Testis (tissue), 3 donors: ENCODE results near the gene MLLT6. TPM values are rescaled to one million over a fixed set of nuclear protein-coding genes. Genes with fewer than 3 reads are reported as not detected.

Experiments used
- DNase-seq: peaks from one replicate; pipeline ENCODE4 v3.0.0-alpha.2; 2019
- H3K27ac ChIP-seq, 2 donors: fragments of 200-600 bp; sonication (generic); one replicate each; pipeline ENCODE4 v1.5.1; 2019
- H3K27me3 ChIP-seq: fragments of 200-600 bp; sonication (generic); one replicate; pipeline ENCODE4 v1.5.1; 2019
- H3K36me3 ChIP-seq: fragments of 200-600 bp; sonication (generic); one replicate; pipeline ENCODE4 v1.5.1; 2017; ENCODE audit warnings: low read depth; ENCODE audit errors: missing control alignments
- H3K4me1 ChIP-seq: fragments of 200-600 bp; sonication (generic); one replicate; pipeline ENCODE4 v1.5.1; 2019
- H3K4me3 ChIP-seq, 2 donors: fragments of 200-600 bp; sonication (generic); one replicate each; pipeline ENCODE4 v1.5.1; 2017 to 2019
- H3K9me3 ChIP-seq: fragments of 200-600 bp; sonication (generic); one replicate; pipeline ENCODE4 v1.5.1; 2017
- CTCF ChIP-seq, 3 experiments: fragments of 450-650 bp in 2 of 3; fragments of 200-600 bp in 1 of 3; sonication (generic) in 1 of 3; IDR thresholded peaks; one replicate each; pipeline ENCODE4 v1.5.1; 2016 to 2019; ENCODE audit warnings: antibody characterized with exemption in 3 of 3, mild to moderate bottlenecking in 2 of 3, moderate library complexity in 1 of 3
- POLR2A ChIP-seq: fragments of 450-650 bp; IDR thresholded peaks from one replicate; pipeline ENCODE4 v1.6.1; 2017; ENCODE audit warnings: antibody characterized with exemption, mild to moderate bottlenecking, moderate library complexity
- WGBS, 2 donors: methylation state at CpG; one replicate each; pipeline ENCODE4 v1.1.5; 2018; 5-methylcytosine and 5-hydroxymethylcytosine counted together
- intact Hi-C: fragments of 100-400 bp; cut with DNase I; formaldehyde crosslinking; loops from one replicate; pipeline ENCODE4 v1.15.1; 2023; ENCODE audit warnings: low total_unique reads
- polyA plus RNA-seq: library from polyadenylated mRNA; stranded (reverse); fragments of 350-450 nt; fragmentation: Illumina TruSeq; extraction: RNeasy Lipid Tissue Mini Kit (QIAGEN cat#74804); gene quantifications from one replicate; pipeline ENCODE4 v1.2.3, GENCODE V29; 2014; ENCODE audit warnings: low read depth, low replicate concordance; ENCODE audit not compliant: insufficient read depth
- total RNA-seq, 2 donors: library from RNA; depleted of rRNA; stranded (reverse); fragments of >200 nt; gene quantifications; one replicate each; pipeline ENCODE4 v1.2.3, GENCODE V29; 2016

Gene MLLT6
- total and polyA plus RNA-seq, 3 donors from 2014 or later, result 86.9 to 176 (median 157) TPM

GRCh38 chr17:38753071-38753506 lies 48.0 kb downstream of the MLLT6 start:
- peak overlapping the region; percentile 27 to 76 for H3K27ac ChIP-seq
- no peaks in the 10 kb centered on the region for H3K9me3 ChIP-seq
- 4 to 5% methylated on average over 18 to 21 of the region's 22 CpGs for WGBS, 2 donors
- peak overlapping the region; percentile 84 to 93 for H3K4me3 ChIP-seq
- H3K36me3 ChIP-seq, result no peaks in the 10 kb centered on the region
- no peaks in the 10 kb centered on the region for H3K27me3 ChIP-seq
- no peak for DNase-seq
- TF ChIP-seq CTCF (IDR thresholded peaks at IDR 0.05) (no peak), POLR2A (no peak)
- H3K4me1 ChIP-seq, result peaks cover 22% of the 10 kb centered on the region
- intact Hi-C loops, result no loop called here

- intact Hi-C loops, result no loop called here
- DNase-seq, result no peak
- 85 to 89% methylated on average over 4 of the region's 4 CpGs for WGBS, 2 donors
- Histone ChIP-seq H3K27me3 (no peaks in the 10 kb centered on the region), H3K4me3 (no peak overlapping the region), H3K27ac (no peak overlapping the region), H3K4me1 (no peaks in the 10 kb centered on the region), H3K9me3 (no peaks in the 10 kb centered on the region), H3K36me3 (peaks cover 5% of the 10 kb centered on the region)
- TF ChIP-seq CTCF (IDR thresholded peaks at IDR 0.05) (no peak), POLR2A (no peak)
These were observed 56.5 kb downstream of the MLLT6 start for GRCh38 chr17:38761612-38762011.

GRCh38 chr17:38762231-38762630 lies 57.2 kb downstream of the MLLT6 start:
- peaks cover 5% of the 10 kb centered on the region for H3K36me3 ChIP-seq
- H3K4me3 ChIP-seq, result no peak overlapping the region
- H3K27me3 ChIP-seq, result no peaks in the 10 kb centered on the region
- H3K9me3 ChIP-seq, result no peaks in the 10 kb centered on the region
- H3K27ac ChIP-seq, result no peak overlapping the region
- 73 to 88% methylated on average over 2 to 3 of the region's 3 CpGs for WGBS, 2 donors
- no peaks in the 10 kb centered on the region for H3K4me1 ChIP-seq
- DNase-seq, result no peak
- intact Hi-C loops, result no loop called here
- TF ChIP-seq POLR2A (no peak), CTCF (IDR thresholded peaks at IDR 0.05) (no peak)

GRCh38 chr17:38766341-38766740 lies 61.3 kb downstream of the MLLT6 start:
- WGBS, 2 donors, result 84 to 91% methylated on average over 5 of the region's 5 CpGs

More at GRCh38 chr17:38766341-38766740, 61.3 kb downstream of the MLLT6 start:
- no peak overlapping the region for H3K4me3 ChIP-seq
- H3K36me3 ChIP-seq, result no peaks in the 10 kb centered on the region
- no peak overlapping the region for H3K27ac ChIP-seq
- no peaks in the 10 kb centered on the region for H3K27me3 ChIP-seq
- H3K9me3 ChIP-seq, result no peaks in the 10 kb centered on the region
- TF ChIP-seq POLR2A (no peak), CTCF (IDR thresholded peaks at IDR 0.05) (no peak)
- no peaks in the 10 kb centered on the region for H3K4me1 ChIP-seq
- intact Hi-C loops, result no loop called here
- DNase-seq, result no peak
